ENCODE data around the gene IL4.
A peak's percentile ranks its signal among the peaks of the same experiment; 100 is the strongest.

Gene IL4

GRCh38 chr5:132704875-132705274 is 31.1 kb downstream of the IL4 start:
- DNase-seq (ENCODE audit: low read depth) = peak; percentile 45
- TF ChIP-seq CTCF (IDR thresholded peaks at IDR 0.05; ENCODE audit: insufficient read depth, low read depth, low read length, missing control alignments) = no peak
- no peak overlapping the region for H3K4me3 ChIP-seq (ENCODE audit: low read length)

GRCh38 chr5:132708645-132709044 is 34.9 kb downstream of the IL4 start:
- no peak for DNase-seq (ENCODE audit: low read depth)
- no peak overlapping the region for H3K4me3 ChIP-seq (ENCODE audit: low read length)
- no peak for TF ChIP-seq CTCF (IDR thresholded peaks at IDR 0.05; ENCODE audit: insufficient read depth, low read depth, low read length, missing control alignments)

GRCh38 chr5:132714456-132715307 is 40.9 kb downstream of the IL4 start:
- peak; percentile 11 for DNase-seq (ENCODE audit: low read depth)
- peak; percentile 29 for TF ChIP-seq CTCF (IDR thresholded peaks at IDR 0.05; ENCODE audit: insufficient read depth, low read depth, low read length, missing control alignments)
- H3K4me3 ChIP-seq (ENCODE audit: low read length) = no peak overlapping the region

- H3K4me3 ChIP-seq (ENCODE audit: low read length) = no peak overlapping the region
- no peak for DNase-seq (ENCODE audit: low read depth)
- no peak for TF ChIP-seq CTCF (IDR thresholded peaks at IDR 0.05; ENCODE audit: insufficient read depth, low read depth, low read length, missing control alignments)
Measured at GRCh38 chr5:132718544-132719312, 44.9 kb downstream of the IL4 start.

GRCh38 chr5:132725745-132726144 is 52.0 kb downstream of the IL4 start:
- H3K4me3 ChIP-seq (ENCODE audit: low read length) = no peak overlapping the region
- no peak for DNase-seq (ENCODE audit: low read depth)

GRCh38 chr5:132729896-132730295 is 56.1 kb downstream of the IL4 start:
- H3K4me3 ChIP-seq (ENCODE audit: low read length) = no peak overlapping the region
- no peak for TF ChIP-seq CTCF (IDR thresholded peaks at IDR 0.05; ENCODE audit: insufficient read depth, low read depth, low read length, missing control alignments)
- no peak for DNase-seq (ENCODE audit: low read depth)

More at GRCh38 chr5:132725745-132726144, 52.0 kb downstream of the IL4 start:
- no peak for TF ChIP-seq CTCF (IDR thresholded peaks at IDR 0.05; ENCODE audit: insufficient read depth, low read depth, low read length, missing control alignments)

Measured in epithelial cell of esophagus (primary cell).